Thyroid gland (tissue), 4 donors: ENCODE data around the gene WASHC4.

Experiments used
- POLR2A ChIP-seq, 2 donors: fragments of 450-650 bp; IDR thresholded peaks; one replicate each; pipeline ENCODE4 v1.6.1; 2017; ENCODE audit warnings: antibody characterized with exemption in 2 of 2, mild to moderate bottlenecking in 2 of 2, moderate library complexity in 1 of 2
- TF ChIP-seq, protein P1 (sequence below), 6 experiments: fragments of 200-600 bp in 3 of 6; fragments of 450-650 bp in 3 of 6; sonication (generic) in 3 of 6; IDR thresholded peaks; one replicate each; pipeline ENCODE4 v1.5.1; 2016 to 2019; ENCODE audit warnings: antibody characterized with exemption in 6 of 6, mild to moderate bottlenecking in 2 of 6, inconsistent platforms in 1 of 6, moderate library complexity in 1 of 6

DNA sequence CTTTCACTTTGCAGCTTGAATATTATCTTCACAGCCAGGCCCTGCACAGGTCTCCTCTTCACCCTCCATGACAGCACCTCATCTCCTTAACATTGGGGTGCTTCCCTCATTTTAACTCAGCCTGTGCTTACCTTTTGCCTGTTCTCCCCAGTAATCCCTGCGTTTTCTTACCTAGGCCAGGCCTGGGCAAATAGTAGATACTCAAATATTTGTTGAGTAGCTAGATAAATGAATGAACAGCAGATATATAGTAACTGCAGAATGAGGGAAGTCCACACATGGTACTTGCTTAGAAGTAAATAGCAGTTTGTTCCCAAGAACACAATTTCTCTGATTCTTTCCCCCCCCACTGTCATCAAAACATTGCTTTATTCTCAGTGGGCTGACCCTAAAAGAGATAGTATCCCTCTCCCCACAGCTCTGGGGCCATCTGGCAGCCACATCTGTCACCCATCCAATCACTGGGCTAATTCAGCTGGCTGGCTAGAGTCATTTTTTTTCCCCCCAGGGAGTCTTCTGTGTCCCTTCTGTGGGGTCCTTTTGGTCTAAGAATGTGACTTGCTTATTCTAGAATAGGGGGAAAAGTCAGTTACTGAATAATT lies 85.2 kb downstream of the WASHC4 start:
- TF ChIP-seq POLR2A (IDR thresholded peaks at IDR 0.05) = no peak
- TF ChIP-seq, protein P1, sequence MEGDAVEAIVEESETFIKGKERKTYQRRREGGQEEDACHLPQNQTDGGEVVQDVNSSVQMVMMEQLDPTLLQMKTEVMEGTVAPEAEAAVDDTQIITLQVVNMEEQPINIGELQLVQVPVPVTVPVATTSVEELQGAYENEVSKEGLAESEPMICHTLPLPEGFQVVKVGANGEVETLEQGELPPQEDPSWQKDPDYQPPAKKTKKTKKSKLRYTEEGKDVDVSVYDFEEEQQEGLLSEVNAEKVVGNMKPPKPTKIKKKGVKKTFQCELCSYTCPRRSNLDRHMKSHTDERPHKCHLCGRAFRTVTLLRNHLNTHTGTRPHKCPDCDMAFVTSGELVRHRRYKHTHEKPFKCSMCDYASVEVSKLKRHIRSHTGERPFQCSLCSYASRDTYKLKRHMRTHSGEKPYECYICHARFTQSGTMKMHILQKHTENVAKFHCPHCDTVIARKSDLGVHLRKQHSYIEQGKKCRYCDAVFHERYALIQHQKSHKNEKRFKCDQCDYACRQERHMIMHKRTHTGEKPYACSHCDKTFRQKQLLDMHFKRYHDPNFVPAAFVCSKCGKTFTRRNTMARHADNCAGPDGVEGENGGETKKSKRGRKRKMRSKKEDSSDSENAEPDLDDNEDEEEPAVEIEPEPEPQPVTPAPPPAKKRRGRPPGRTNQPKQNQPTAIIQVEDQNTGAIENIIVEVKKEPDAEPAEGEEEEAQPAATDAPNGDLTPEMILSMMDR (IDR thresholded peaks at IDR 0.05) = no peak
